G401.6 (cell line): Measurements from ENCODE around the gene UCK1.
"Not testable (repeated sequence)": the region's sequence is repeated elsewhere in the genome, so short reads cannot be mapped to it uniquely, and the experiment has no call there.

Experiments
- FAIRE-seq: peaks from 2 replicates; lab custom pipeline; 2012; peaks lifted over from hg19 to GRCh38; lab: Jason Lieb, UNC

The UCK1 gene

GRCh38 chr9:131523451-131524435 is 7.3 kb downstream of the UCK1 start:
- no peak for FAIRE-seq

GRCh38 chr9:131523086-131523388 is 8.0 kb downstream of the UCK1 start:
- FAIRE-seq = no peak

- FAIRE-seq = no peak
Observed at GRCh38 chr9:131522257-131523085, 8.6 kb downstream of the UCK1 start.

- FAIRE-seq = no peak
Observed at GRCh38 chr9:131521822-131522221, 9.2 kb downstream of the UCK1 start.

GRCh38 chr9:131521203-131521602 is 9.9 kb downstream of the UCK1 start:
- FAIRE-seq = no peak

- FAIRE-seq = no peak
Observed at GRCh38 chr9:131520503-131520902, 10.6 kb downstream of the UCK1 start.

GRCh38 chr9:131518553-131518952 is 12.5 kb downstream of the UCK1 start:
- no peak for FAIRE-seq

- no peak for FAIRE-seq
Observed at GRCh38 chr9:131517761-131518190, 13.3 kb downstream of the UCK1 start.

- no peak for FAIRE-seq
Observed at GRCh38 chr9:131516930-131517329, 14.1 kb downstream of the UCK1 start.

- no peak for FAIRE-seq
Observed at GRCh38 chr9:131516100-131516499, 15.0 kb downstream of the UCK1 start.

- not testable (repeated sequence) for FAIRE-seq
Observed at GRCh38 chr9:131515559-131516031, 15.5 kb downstream of the UCK1 start.

- no peak for FAIRE-seq
Observed at GRCh38 chr9:131513177-131513576, 17.9 kb downstream of the UCK1 start.

- FAIRE-seq = no peak
Observed at GRCh38 chr9:131511880-131512279, 19.2 kb downstream of the UCK1 start.

GRCh38 chr9:131511416-131511815 is 19.6 kb downstream of the UCK1 start:
- FAIRE-seq = no peak

- FAIRE-seq = no peak
Observed at GRCh38 chr9:131505012-131505411, 26.1 kb downstream of the UCK1 start.

- FAIRE-seq = no peak
Observed at GRCh38 chr9:131503626-131504465, 27.2 kb downstream of the UCK1 start.

- FAIRE-seq = no peak
Observed at GRCh38 chr9:131502781-131503625, 28.1 kb downstream of the UCK1 start, which contains the start of gene POMT1. POMT1 (plus strand) TSS chr9:131502918; CDS start chr9:131504219, 1,301 bp downstream.

- FAIRE-seq = no peak
Observed at GRCh38 chr9:131500939-131501541, 30.0 kb downstream of the UCK1 start.

- no peak for FAIRE-seq
Observed at GRCh38 chr9:131500377-131500776, 30.7 kb downstream of the UCK1 start.

GRCh38 chr9:131499254-131499767 is 31.8 kb downstream of the UCK1 start:
- no peak for FAIRE-seq
